ENCODE results near the gene ENDOV. TPM values are rescaled to one million over a fixed set of nuclear protein-coding genes. Genes with fewer than 3 reads are reported as not detected.

Gene ENDOV
- total RNA-seq, 4 donors from 2014 or later, result 9.5 to 33.3 (median 18.5) TPM

GRCh38 chr17:80424878-80425765 is 10.2 kb downstream of the ENDOV start:
- H3K4me1 ChIP-seq, result no peaks in the 10 kb centered on the region
- intact Hi-C loops (cut with DNase I; ENCODE audit: low total_unique reads), result loop anchor here (10.0 kb wide), 1 partner anchor 430 kb away; no protein-coding TSS in a partner anchor
- no peak for DNase-seq
- no peak overlapping the region for H3K27ac ChIP-seq
- H3K36me3 ChIP-seq, result no peaks in the 10 kb centered on the region
- H3K4me3 ChIP-seq, result no peak overlapping the region
- no peak for TF ChIP-seq POLR2A (IDR thresholded peaks at IDR 0.05)
- TF ChIP-seq, protein P1, sequence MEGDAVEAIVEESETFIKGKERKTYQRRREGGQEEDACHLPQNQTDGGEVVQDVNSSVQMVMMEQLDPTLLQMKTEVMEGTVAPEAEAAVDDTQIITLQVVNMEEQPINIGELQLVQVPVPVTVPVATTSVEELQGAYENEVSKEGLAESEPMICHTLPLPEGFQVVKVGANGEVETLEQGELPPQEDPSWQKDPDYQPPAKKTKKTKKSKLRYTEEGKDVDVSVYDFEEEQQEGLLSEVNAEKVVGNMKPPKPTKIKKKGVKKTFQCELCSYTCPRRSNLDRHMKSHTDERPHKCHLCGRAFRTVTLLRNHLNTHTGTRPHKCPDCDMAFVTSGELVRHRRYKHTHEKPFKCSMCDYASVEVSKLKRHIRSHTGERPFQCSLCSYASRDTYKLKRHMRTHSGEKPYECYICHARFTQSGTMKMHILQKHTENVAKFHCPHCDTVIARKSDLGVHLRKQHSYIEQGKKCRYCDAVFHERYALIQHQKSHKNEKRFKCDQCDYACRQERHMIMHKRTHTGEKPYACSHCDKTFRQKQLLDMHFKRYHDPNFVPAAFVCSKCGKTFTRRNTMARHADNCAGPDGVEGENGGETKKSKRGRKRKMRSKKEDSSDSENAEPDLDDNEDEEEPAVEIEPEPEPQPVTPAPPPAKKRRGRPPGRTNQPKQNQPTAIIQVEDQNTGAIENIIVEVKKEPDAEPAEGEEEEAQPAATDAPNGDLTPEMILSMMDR (IDR thresholded peaks at IDR 0.05), result no peak
- H3K9me3 ChIP-seq, result no peaks in the 10 kb centered on the region
- H3K27me3 ChIP-seq, result no peaks in the 10 kb centered on the region

GRCh38 chr17:80425835-80426426 is 11.0 kb downstream of the ENDOV start:
- H3K36me3 ChIP-seq, result no peaks in the 10 kb centered on the region
- DNase-seq, result no peak
- H3K9me3 ChIP-seq, result no peaks in the 10 kb centered on the region
- intact Hi-C loops (cut with DNase I; ENCODE audit: low total_unique reads), result loop anchor here (2.0 to 10.0 kb wide), 2 partner anchors 429 to 555 kb away; no protein-coding TSS in a partner anchor
- TF ChIP-seq POLR2A (IDR thresholded peaks at IDR 0.05), result no peak
- TF ChIP-seq, protein P1 (IDR thresholded peaks at IDR 0.05), result no peak
- no peaks in the 10 kb centered on the region for H3K27me3 ChIP-seq
- H3K4me3 ChIP-seq, result no peak overlapping the region
- no peak overlapping the region for H3K27ac ChIP-seq
- no peaks in the 10 kb centered on the region for H3K4me1 ChIP-seq

- H3K27me3 ChIP-seq, result no peaks in the 10 kb centered on the region
- no peaks in the 10 kb centered on the region for H3K4me1 ChIP-seq
- H3K36me3 ChIP-seq, result no peaks in the 10 kb centered on the region
- no peak overlapping the region for H3K27ac ChIP-seq
- intact Hi-C loops (cut with DNase I; ENCODE audit: low total_unique reads), result loop anchor here (2.0 to 10.0 kb wide), 2 partner anchors 428 to 554 kb away; no protein-coding TSS in a partner anchor
- TF ChIP-seq, protein P1 (IDR thresholded peaks at IDR 0.05), result peak; percentile 95 to 98 (median 98)
- no peak for TF ChIP-seq POLR2A (IDR thresholded peaks at IDR 0.05)
- no peak overlapping the region for H3K4me3 ChIP-seq
- no peaks in the 10 kb centered on the region for H3K9me3 ChIP-seq
- peak; percentile 61 to 75 for DNase-seq
Observed at GRCh38 chr17:80426671-80427326, 11.8 kb downstream of the ENDOV start.

- H3K4me3 ChIP-seq, result no peak overlapping the region
- TF ChIP-seq POLR2A (IDR thresholded peaks at IDR 0.05), result no peak
- TF ChIP-seq, protein P1 (IDR thresholded peaks at IDR 0.05), result no peak
- peak in 1 of 2 donors; percentile 14 for DNase-seq
- intact Hi-C loops (cut with DNase I; ENCODE audit: low total_unique reads), result loop anchor here (2.0 to 10.0 kb wide), 2 partner anchors 427 to 553 kb away; no protein-coding TSS in a partner anchor
- no peaks in the 10 kb centered on the region for H3K4me1 ChIP-seq
- H3K9me3 ChIP-seq, result no peaks in the 10 kb centered on the region
- H3K27me3 ChIP-seq, result no peaks in the 10 kb centered on the region
- H3K36me3 ChIP-seq, result no peaks in the 10 kb centered on the region
- H3K27ac ChIP-seq, result no peak overlapping the region
Observed at GRCh38 chr17:80427366-80428282, 12.7 kb downstream of the ENDOV start.

Measured in uterus (tissue), 4 donors.